Activated CD8-positive, alpha-beta memory T cell treated with anti-CD3 and anti-CD28 coated beads for 4 hours (primary cell): ENCODE measurements around the gene STIP1.

Source experiments
- DNase-seq, 2 donors: peaks; one replicate each; pipeline ENCODE4 v3.0.0-alpha.2; 2020; ENCODE audit warnings: low read depth in 2 of 2

Gene STIP1

GRCh38 chr11:64222651-64223000 lies 36.7 kb downstream of the STIP1 start:
- no peak for DNase-seq

GRCh38 chr11:64223001-64223651 lies 37.2 kb downstream of the STIP1 start:
- DNase-seq: no peak

DNA sequence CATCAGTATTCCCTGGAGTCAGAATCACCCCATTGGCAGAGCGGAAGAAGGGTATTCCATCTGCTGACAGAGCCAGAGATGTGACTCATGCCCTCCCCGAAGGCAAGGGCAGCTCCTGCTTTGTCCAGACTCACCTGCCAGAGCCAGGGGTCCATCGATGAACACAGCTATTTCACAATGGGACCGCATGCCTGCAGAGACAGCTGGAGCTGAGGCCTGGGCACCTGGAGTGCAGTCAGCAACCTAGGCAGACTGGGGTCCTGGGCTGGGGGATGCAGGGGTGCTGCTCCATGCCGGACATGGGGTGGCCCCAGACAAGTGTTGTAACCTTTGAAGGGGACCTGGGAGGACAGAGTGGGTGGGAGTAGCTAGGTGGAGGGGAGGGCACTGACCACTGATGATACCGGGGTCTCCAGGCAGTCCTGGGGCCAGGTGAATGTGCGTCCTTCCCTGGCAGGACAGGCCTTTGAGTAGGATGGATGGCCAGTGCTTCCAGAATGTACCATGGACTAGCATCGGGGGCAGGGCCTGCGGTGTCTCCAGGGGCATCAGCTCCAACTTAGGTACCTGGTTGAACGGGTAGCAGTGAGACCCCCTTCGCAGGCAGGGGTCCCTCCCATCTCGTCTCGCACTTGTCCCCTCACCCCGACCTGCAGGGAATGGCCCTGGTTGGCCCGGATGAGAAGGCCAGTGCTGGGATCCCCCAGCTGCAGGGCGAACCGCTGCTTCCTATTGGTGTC lies 38.4 kb downstream of the STIP1 start:
- DNase-seq: no peak

GRCh38 chr11:64224891-64225607 lies 39.1 kb downstream of the STIP1 start:
- DNase-seq: no peak

- peak; percentile 82 to 84 for DNase-seq
Observed at GRCh38 chr11:64225608-64226506, 39.9 kb downstream of the STIP1 start, which contains the start of the genes NUDT22 and TRPT1. Gene NUDT22 (plus strand): TSS chr11:64226274. CDS start chr11:64226653, 379 bp downstream. Gene TRPT1 (minus strand): TSS chr11:64226186. CDS start chr11:64225860, 326 bp downstream.

- DNase-seq: no peak
Observed at GRCh38 chr11:64226507-64227051, 40.6 kb downstream of the STIP1 start.

DNA sequence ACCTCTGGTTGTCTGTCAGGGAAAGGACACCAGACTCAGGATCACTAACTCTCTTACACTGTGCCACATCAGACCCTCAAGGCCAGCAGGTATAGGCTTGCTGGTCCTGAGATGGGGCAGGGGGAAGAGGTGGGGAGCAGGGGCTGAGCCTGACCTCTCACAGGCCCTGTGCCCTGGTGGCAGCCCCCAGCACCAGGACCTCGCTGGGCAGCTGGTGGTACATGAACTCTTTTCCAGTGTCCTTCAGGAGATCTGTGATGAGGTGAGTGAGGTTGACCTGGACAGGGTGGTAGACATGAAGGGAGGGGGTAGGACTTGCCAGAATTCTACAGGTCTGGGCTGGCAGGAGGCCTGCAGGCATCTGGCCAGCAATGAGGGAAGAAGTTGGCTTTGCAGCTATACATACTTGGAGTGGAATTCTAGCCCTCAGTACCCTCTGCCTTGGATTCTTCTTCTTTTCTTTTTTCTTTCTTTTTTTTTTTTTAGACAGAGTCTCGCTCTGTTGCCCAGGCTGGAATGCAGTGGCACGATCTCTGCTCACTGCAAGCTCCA lies 41.5 kb downstream of the STIP1 start:
- DNase-seq: no peak

DNA sequence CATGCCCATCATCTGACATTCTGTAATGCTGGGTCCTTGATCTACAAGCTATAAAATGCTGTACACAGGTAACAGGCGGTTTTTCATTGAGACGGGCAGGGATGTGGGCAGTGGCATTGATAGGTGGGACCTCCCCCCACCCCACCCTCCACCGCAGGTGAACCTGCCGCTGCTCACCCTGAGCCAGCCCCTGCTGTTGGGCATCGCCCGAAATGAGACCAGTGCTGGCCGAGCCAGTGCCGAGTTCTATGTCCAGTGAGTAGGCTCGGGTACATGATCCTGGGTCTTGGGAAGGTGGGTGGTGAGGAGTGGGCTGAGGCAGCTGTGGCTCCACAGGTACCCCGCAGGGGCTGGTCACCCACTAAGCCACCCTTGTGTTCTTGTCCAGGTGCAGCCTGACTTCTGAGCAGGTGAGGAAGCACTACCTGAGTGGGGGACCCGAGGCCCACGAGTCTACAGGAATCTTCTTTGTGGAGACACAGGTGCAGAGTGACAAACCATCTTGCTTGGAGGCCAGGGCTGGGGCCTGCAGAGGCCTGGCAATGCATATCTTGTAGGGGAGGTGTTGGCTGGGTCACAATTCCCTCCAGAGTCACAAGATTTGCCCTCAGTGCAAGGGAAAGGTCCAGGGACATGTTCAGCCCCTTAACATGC lies 43.2 kb downstream of the STIP1 start:
- no peak for DNase-seq

GRCh38 chr11:64229744-64230170 lies 43.8 kb downstream of the STIP1 start:
- no peak for DNase-seq

DNA sequence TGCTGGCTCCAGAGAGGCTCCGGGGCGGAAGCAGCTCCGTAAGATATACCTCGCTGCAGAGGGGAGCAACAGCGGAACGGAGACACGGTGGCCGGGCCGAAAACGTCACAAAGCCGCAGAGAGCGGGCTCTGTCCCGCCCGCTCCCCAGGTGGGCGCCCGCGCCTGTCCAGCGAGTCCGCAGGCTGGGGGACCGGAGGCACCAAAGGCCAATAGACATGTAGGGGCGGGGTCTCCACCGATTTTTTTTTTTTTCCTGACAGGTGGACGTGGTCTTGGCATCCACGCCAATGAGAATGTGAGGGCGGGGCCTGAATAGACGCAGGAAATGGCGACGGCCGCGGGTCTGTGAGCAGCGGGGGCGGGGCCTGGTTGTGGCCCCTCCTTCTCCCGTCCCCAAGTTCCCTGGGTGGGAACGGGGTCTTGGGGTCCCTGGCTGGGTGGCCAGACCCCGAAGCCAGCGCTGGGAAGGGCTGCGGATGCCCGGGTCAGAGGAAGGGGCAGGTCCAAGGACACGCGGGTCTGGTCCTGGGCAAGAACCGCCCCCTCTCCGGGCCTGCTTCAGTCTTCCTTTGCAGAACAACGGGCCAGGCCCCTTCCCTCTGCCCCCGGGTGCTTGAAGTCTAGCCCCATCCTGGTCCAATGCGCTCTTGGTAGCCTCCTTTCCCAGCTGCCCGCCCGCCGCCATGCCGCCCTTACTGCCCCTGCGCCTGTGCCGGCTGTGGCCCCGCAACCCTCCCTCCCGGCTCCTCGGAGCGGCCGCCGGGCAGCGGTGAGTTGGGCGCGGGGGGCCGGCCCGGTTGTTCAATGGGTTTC lies 44.4 kb downstream of the STIP1 start, which contains the start of gene DNAJC4:
DNAJC4 (plus strand) TSS at position 378 of the 814 bp plus-strand sequence; CDS start at position 685, 307 bp downstream.
- peak; percentile 66 to 77 for DNase-seq

DNA sequence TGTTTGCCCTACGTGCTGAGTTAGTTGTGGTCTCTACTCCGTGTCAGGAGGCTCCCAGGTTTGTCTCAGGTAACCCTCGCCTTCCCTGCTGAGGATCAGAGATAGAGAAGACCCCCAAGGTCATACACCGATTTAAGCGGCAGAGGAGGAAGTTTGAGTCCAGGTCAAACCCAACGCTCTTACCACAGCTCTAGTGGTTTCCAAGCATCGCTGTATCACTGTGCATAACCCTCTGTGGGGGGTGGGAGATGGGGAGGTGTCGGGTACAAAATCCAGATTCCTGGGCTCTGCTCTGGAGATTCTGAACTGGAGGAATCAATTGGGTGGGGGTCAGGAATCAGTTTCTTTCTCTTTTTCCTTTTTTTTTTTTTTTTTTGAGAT lies 45.0 kb downstream of the STIP1 start:
- DNase-seq: no peak

DNA sequence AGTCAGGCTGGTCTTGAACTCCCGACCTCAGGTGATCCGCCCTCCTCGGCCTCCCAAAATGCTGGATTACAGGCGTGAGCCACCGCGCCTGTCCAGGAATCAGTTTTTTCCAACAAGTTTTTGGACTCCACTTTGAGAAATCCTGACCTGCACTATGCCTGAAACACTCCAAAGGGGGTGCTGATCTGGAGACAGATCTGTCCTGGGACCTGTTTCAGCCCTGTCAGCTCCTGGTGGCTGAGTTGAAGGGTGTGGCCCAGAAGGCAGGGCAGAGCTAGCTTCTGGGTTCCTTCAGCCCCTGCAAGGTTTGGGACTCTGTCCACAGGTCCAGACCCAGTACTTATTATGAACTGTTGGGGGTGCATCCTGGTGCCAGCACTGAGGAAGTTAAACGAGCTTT lies 45.6 kb downstream of the STIP1 start:
- no peak for DNase-seq

DNA sequence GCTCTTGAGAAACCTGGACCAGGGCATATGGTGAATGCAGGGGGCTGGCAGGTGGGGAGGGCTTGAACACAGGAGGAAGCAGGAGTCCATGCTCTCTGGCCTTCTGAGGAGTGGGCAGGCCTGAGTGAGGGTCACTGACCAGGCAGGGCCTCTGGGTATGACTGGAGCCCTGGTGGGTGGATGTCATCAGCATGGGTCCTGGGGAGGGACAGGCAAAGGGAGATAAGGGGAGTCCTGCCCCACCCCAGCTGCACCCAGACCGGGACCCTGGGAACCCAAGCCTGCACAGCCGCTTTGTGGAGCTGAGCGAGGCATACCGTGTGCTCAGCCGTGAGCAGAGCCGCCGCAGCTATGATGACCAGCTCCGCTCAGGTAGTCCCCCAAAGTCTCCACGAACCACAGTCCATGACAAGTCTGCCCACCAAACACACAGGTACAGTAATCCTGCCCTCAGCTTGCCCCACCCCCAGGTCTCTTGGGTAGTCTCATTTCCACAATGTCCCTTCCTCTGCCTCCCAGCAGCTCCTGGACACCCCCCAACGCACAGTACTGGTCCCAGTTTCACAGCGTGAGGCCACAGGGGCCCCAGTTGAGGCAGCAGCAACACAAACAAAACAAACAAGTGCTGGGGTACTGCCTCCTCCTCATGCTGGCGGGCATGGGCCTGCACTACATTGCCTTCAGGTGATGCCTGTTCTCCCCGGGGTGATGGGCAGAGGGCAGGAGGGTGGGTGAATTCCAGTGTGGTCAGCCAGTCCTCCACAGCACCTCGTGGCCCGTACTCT lies 46.4 kb downstream of the STIP1 start:
- no peak for DNase-seq

DNA sequence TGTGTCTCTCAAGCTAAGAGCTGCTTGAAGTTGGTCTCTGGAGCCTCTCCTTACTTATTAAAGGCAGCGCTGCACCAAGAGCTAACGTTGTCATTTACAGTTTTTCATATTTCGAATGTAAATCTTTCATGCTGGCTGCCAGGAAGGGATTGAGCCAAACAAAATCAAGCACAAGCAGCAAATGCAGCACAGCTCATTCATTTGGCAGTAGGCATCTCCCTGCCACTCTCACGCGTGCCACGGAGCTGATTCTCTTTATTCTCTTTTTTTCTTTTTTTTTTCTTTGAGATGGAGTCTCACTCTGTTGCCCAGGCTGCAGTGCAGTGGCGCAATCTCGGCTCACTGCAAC lies 47.0 kb downstream of the STIP1 start:
- DNase-seq: no peak

GRCh38 chr11:64233913-64234586 lies 48.1 kb downstream of the STIP1 start, which contains the start of gene VEGFB:
Gene VEGFB (plus strand): TSS chr11:64234584. CDS start chr11:64234834, 250 bp downstream.
- no peak for DNase-seq

DNA sequence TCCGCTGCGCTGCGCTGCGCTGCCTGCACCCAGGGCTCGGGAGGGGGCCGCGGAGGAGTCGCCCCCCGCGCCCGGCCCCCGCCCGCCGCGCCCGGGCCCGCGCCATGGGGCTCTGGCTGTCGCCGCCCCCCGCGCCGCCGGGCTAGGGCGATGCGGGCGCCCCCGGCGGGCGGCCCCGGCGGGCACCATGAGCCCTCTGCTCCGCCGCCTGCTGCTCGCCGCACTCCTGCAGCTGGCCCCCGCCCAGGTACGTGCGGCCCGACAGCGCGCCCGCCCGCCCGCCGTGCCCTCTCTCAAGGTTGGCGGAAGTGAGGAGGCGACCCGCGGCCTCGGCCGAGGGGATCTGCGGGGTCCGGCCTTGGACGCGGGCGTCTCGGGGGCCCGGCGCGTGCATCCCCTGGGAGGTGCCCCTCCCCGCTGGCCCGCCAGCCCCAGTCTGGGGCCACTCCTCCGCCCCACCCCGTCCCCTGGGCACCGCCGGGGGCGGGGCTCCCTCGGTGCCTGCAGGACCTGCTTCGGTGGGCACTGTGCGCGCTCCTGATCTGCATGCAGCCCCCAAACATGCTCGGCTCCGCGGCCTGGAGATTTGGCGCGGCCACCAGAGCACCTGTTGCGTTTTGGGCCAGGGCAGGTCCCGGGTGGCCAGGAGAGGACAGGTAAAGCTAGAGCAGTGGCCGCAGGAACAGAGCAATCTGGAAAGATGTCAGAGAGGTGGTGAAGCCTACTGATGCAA lies 48.8 kb downstream of the STIP1 start:
- DNase-seq: no peak

- no peak for DNase-seq
Observed at GRCh38 chr11:64235437-64236161, 49.6 kb downstream of the STIP1 start.
